ENCODE measurements around the gene VRK1. TPM values are rescaled to one million over a fixed set of nuclear protein-coding genes. Genes with fewer than 3 reads are reported as not detected.

VRK1 gene
- total RNA-seq, 1 donor from 2014 or later, result 20.0 TPM

DNA sequence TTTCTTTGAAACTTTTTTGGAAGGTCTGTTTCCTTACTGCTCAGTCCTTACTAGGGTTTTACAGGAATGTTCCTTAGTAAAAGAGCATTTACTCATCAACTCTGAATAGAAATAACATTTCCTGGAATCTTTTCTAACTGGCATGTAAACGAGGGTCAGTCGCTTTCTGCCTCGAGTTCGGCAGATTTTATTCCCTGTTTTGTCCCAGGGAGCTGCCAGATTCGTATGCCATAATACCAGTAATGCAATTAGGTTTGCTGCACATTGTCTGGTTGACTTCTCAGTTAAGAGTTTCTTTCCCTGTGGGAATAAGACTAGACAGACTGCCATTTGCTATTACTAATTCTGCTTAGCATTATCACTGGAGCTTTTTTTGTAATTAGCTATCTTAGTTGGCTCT, 91.9 kb downstream of the VRK1 start:
- Mint-ChIP-seq H3K27me3 (ENCODE audit: low read depth) (no peaks in the 10 kb centered on the region), H3K27ac (no peak overlapping the region), H3K9me3 (peaks cover 4% of the 10 kb centered on the region), H3K4me1 (no peaks in the 10 kb centered on the region), H3K36me3 (peaks cover 5% of the 10 kb centered on the region), H3K4me3 (no peak overlapping the region)
- no peak for TF ChIP-seq CTCF (IDR thresholded peaks at IDR 0.05; ENCODE audit: unreplicated experiment)
- no peak for DNase-seq (ENCODE audit: low spot score in 2 of 2, unreplicated experiment in 2 of 2)

GRCh38 chr14:96893966-96894622, 96.9 kb downstream of the VRK1 start:
- Mint-ChIP-seq H3K9me3 (no peaks in the 10 kb centered on the region), H3K27me3 (ENCODE audit: low read depth) (no peaks in the 10 kb centered on the region), H3K27ac (no peak overlapping the region), H3K36me3 (no peaks in the 10 kb centered on the region), H3K4me1 (no peaks in the 10 kb centered on the region), H3K4me3 (no peak overlapping the region)
- TF ChIP-seq CTCF (IDR thresholded peaks at IDR 0.05; ENCODE audit: unreplicated experiment), result no peak
- DNase-seq (ENCODE audit: low spot score in 2 of 2, unreplicated experiment in 2 of 2), result no peak

GRCh38 chr14:96894966-96895365, 97.8 kb downstream of the VRK1 start:
- Mint-ChIP-seq H3K4me1 (no peaks in the 10 kb centered on the region), H3K36me3 (no peaks in the 10 kb centered on the region), H3K9me3 (no peaks in the 10 kb centered on the region), H3K27me3 (ENCODE audit: low read depth) (no peaks in the 10 kb centered on the region), H3K4me3 (no peak overlapping the region), H3K27ac (no peak overlapping the region)
- no peak for TF ChIP-seq CTCF (IDR thresholded peaks at IDR 0.05; ENCODE audit: unreplicated experiment)
- DNase-seq (ENCODE audit: low spot score in 2 of 2, unreplicated experiment in 2 of 2), result no peak

DNA sequence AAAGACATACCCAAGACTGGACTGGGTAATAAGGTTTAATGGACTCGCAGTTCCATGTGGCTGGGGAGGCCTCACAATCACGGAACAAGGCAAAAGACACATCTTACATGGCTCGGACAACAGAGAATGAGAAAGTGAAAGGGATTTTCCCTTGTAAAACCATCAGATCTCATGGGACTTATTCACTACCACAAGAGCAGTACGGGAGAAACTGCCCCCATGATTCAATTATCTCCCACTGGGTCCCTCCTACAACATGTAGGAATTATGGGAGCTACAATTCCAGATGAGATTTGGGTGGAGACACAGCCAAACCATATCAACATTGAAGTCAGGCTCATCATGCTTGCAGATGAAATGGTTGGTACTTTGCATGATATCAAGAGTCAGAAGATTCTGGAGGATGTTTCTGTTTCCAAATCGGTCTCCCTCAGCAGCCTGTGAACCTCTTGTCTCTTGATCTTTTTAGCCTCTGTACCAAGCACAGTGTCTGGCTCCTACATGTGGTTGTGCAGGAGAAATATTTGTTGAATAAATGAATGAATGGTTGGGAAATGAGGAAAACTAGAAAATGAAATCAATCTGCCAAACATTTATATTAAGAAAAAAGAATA, 98.6 kb downstream of the VRK1 start:
- Mint-ChIP-seq H3K4me3 (no peak overlapping the region), H3K27me3 (ENCODE audit: low read depth) (no peaks in the 10 kb centered on the region), H3K27ac (no peak overlapping the region), H3K36me3 (no peaks in the 10 kb centered on the region), H3K9me3 (no peaks in the 10 kb centered on the region), H3K4me1 (no peaks in the 10 kb centered on the region)
- no peak for TF ChIP-seq CTCF (IDR thresholded peaks at IDR 0.05; ENCODE audit: unreplicated experiment)
- DNase-seq (ENCODE audit: low spot score in 2 of 2, unreplicated experiment in 2 of 2), result no peak

DNA sequence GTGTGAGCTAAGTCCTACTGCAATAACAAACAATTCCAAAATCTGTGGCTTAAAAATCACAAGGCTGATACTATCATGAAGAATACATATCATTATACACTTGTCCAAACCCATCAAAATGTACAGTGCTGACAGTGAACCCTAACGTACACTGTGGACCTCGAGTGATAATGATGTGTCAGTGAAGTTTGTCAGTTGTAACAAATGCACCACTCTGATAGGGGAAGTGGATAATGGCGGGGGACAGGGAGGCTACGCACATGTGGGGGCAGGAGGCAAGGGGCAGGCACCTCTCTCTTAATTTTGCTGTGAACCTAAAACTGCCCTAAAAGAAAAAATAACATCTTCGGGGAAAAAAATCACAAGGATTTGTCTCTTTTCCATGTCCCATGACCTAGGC, 100.0 kb downstream of the VRK1 start:
- no peak overlapping the region for H3K27ac Mint-ChIP-seq
- no peak overlapping the region for H3K4me3 Mint-ChIP-seq
- H3K4me1 Mint-ChIP-seq, result no peaks in the 10 kb centered on the region
- H3K27me3 Mint-ChIP-seq (ENCODE audit: low read depth), result no peaks in the 10 kb centered on the region
- no peaks in the 10 kb centered on the region for H3K36me3 Mint-ChIP-seq
- no peak for DNase-seq (ENCODE audit: low spot score in 2 of 2, unreplicated experiment in 2 of 2)
- H3K9me3 Mint-ChIP-seq, result no peaks in the 10 kb centered on the region
- TF ChIP-seq CTCF (IDR thresholded peaks at IDR 0.05; ENCODE audit: unreplicated experiment), result no peak
